Mucosa of rectum (tissue), 2 donors: ENCODE measurements around the gene PODXL2.

ENCODE experiments used
- H3K27ac ChIP-seq, 2 donors: one replicate each; pipeline ENCODE4 v1.7.0; 2013; ENCODE audit warnings: inconsistent platforms in 2 of 2, low read depth in 2 of 2, low read length in 2 of 2
- H3K27me3 ChIP-seq, 2 donors: one replicate each; pipeline ENCODE4 v1.7.0; 2013; ENCODE audit warnings: low read length in 2 of 2; ENCODE audit not compliant: control insufficient read depth in 2 of 2, insufficient read depth in 2 of 2
- H3K36me3 ChIP-seq, 2 donors: one replicate each; pipeline ENCODE4 v1.7.0; 2013; ENCODE audit warnings: low read length in 2 of 2; ENCODE audit not compliant: control insufficient read depth in 2 of 2, insufficient read depth in 2 of 2
- H3K4me1 ChIP-seq, 2 donors: one replicate each; pipeline ENCODE4 v1.7.0; 2013; ENCODE audit warnings: low read length in 2 of 2, mild to moderate bottlenecking in 1 of 2; ENCODE audit not compliant: control insufficient read depth in 2 of 2, insufficient read depth in 2 of 2
- H3K4me3 ChIP-seq, 2 donors: one replicate each; pipeline ENCODE4 v1.7.0; 2013; ENCODE audit warnings: low read length in 2 of 2
- H3K9ac ChIP-seq, 2 donors: one replicate each; pipeline ENCODE4 v1.7.0; 2013; ENCODE audit warnings: low read length in 2 of 2, low read depth in 1 of 2, mild to moderate bottlenecking in 1 of 2
- H3K9me3 ChIP-seq, 2 donors: one replicate each; pipeline ENCODE4 v1.7.0; 2013; ENCODE audit warnings: low read length in 2 of 2; ENCODE audit not compliant: control insufficient read depth in 2 of 2
- donor health status: healthy.
- donor health status: Normal muscosa, but diverticular disease.

The PODXL2 gene

GRCh38 chr3:127629467-127630403, 750 bp downstream of the PODXL2 start:
- H3K4me1 ChIP-seq = peaks cover 13 to 15% of the 10 kb centered on the region in 2 donors
- peak overlapping the region in 1 of 2 donors; percentile 56 for H3K9ac ChIP-seq
- no peaks in the 10 kb centered on the region for H3K36me3 ChIP-seq
- peaks cover 0 to 8% of the 10 kb centered on the region in 2 donors for H3K27me3 ChIP-seq
- peak overlapping the region; percentile 74 for H3K4me3 ChIP-seq
- H3K27ac ChIP-seq = no peak overlapping the region
- H3K9me3 ChIP-seq = no peaks in the 10 kb centered on the region

- Histone ChIP-seq H3K9me3 (no peaks in the 10 kb centered on the region), H3K36me3 (no peaks in the 10 kb centered on the region), H3K9ac (no peak overlapping the region), H3K27me3 (peaks cover 0 to 6% of the 10 kb centered on the region in 2 donors), H3K27ac (no peak overlapping the region), H3K4me1 (peaks cover 13 to 15% of the 10 kb centered on the region in 2 donors), H3K4me3 (no peak overlapping the region)
Measured at GRCh38 chr3:127630811-127631714, 2.1 kb downstream of the PODXL2 start.

- peaks cover 13 to 15% of the 10 kb centered on the region in 2 donors for H3K4me1 ChIP-seq
- H3K27me3 ChIP-seq = peaks cover 0 to 6% of the 10 kb centered on the region in 2 donors
- no peaks in the 10 kb centered on the region for H3K36me3 ChIP-seq
- H3K9ac ChIP-seq = no peak overlapping the region
- no peak overlapping the region for H3K27ac ChIP-seq
- no peak overlapping the region for H3K4me3 ChIP-seq
- H3K9me3 ChIP-seq = no peaks in the 10 kb centered on the region
Measured at GRCh38 chr3:127632035-127632820, 3.2 kb downstream of the PODXL2 start.

- Histone ChIP-seq H3K4me1 (peaks cover 10 to 12% of the 10 kb centered on the region in 2 donors), H3K9ac (no peak overlapping the region), H3K9me3 (no peaks in the 10 kb centered on the region), H3K27ac (no peak overlapping the region), H3K4me3 (no peak overlapping the region), H3K36me3 (no peaks in the 10 kb centered on the region), H3K27me3 (peaks cover 0 to 6% of the 10 kb centered on the region in 2 donors)
Measured at GRCh38 chr3:127634653-127635052, 5.7 kb downstream of the PODXL2 start.

GRCh38 chr3:127637546-127637945, 8.6 kb downstream of the PODXL2 start:
- Histone ChIP-seq H3K4me3 (no peak overlapping the region), H3K27me3 (no peaks in the 10 kb centered on the region), H3K36me3 (peaks cover 0 to 2% of the 10 kb centered on the region in 2 donors), H3K4me1 (no peaks in the 10 kb centered on the region), H3K27ac (no peak overlapping the region), H3K9me3 (no peaks in the 10 kb centered on the region), H3K9ac (no peak overlapping the region)

- no peak overlapping the region for H3K4me3 ChIP-seq
- H3K36me3 ChIP-seq = peaks cover 0 to 2% of the 10 kb centered on the region in 2 donors
- H3K9me3 ChIP-seq = no peaks in the 10 kb centered on the region
- H3K27me3 ChIP-seq = no peaks in the 10 kb centered on the region
- no peak overlapping the region for H3K9ac ChIP-seq
- H3K27ac ChIP-seq = no peak overlapping the region
- H3K4me1 ChIP-seq = no peaks in the 10 kb centered on the region
Measured at GRCh38 chr3:127637971-127638370, 9.0 kb downstream of the PODXL2 start.

- no peaks in the 10 kb centered on the region for H3K4me1 ChIP-seq
- no peak overlapping the region for H3K27ac ChIP-seq
- no peak overlapping the region for H3K4me3 ChIP-seq
- no peaks in the 10 kb centered on the region for H3K27me3 ChIP-seq
- no peaks in the 10 kb centered on the region for H3K9me3 ChIP-seq
- H3K9ac ChIP-seq = no peak overlapping the region
- H3K36me3 ChIP-seq = peaks cover 0 to 2% of the 10 kb centered on the region in 2 donors
Measured at GRCh38 chr3:127639173-127640041, 10.4 kb downstream of the PODXL2 start.

GRCh38 chr3:127640042-127640355, 11.0 kb downstream of the PODXL2 start:
- H3K4me1 ChIP-seq = no peaks in the 10 kb centered on the region
- no peak overlapping the region for H3K4me3 ChIP-seq
- no peaks in the 10 kb centered on the region for H3K9me3 ChIP-seq
- H3K36me3 ChIP-seq = peaks cover 0 to 2% of the 10 kb centered on the region in 2 donors
- H3K9ac ChIP-seq = no peak overlapping the region
- H3K27me3 ChIP-seq = no peaks in the 10 kb centered on the region
- H3K27ac ChIP-seq = no peak overlapping the region
